ENCODE measurements around the gene COLEC11. TPM values are rescaled to one million over a fixed set of nuclear protein-coding genes. Genes with fewer than 3 reads are reported as not detected.

Gene COLEC11
- total and polyA plus RNA-seq, 9 of the 15 experiments (the other 6 are each of a cell fraction or from before 2014, with no cell fraction given): 0.32 to 4.3 (median 1.8) TPM

GRCh38 chr2:3666613-3666975 lies 71.7 kb downstream of the COLEC11 start (continued):
- TF ChIP-seq ZNF318 (IDR thresholded peaks at IDR 0.05; ENCODE audit: borderline replicate concordance in 1 of 2, low read depth in 1 of 2) (no peak), CREB3 (tag; conservative IDR thresholded peaks at IDR 0.05; ENCODE audit: low read depth) (no peak), ZNF507 (tag; conservative IDR thresholded peaks at IDR 0.05) (no peak)
